Stimulated activated CD4-positive, alpha-beta T cell treated with anti-CD3 and anti-CD28 coated beads, Interleukin-2, amount 100 ng/mL, for 48 hours (primary cell): ENCODE measurements around the gene FGD2.

Experiments used
- DNase-seq, 2 donors: peaks; one replicate each; pipeline ENCODE4 v3.0.0-alpha.2; 2020

FGD2 gene

DNA sequence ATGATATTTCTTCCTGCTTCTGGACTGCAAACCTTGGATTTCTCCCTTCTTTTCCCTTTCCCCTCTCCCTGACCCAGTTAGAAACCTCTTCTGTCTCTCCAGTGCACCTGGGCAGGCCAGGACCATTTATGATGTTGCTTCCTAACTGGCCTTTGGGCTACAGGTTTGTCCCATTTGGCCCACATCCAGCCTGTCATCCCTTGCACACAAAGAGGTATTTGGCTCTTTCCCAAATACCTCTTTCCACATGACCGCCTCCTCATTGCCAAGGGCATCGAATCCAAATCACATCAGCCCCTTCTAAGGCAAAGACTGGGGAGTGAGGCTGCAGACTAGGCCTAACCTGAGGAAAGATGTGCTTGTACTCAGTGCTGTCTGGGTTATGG lies 13.6 kb downstream of the FGD2 start:
- no peak for DNase-seq

- DNase-seq, result no peak
Measured at GRCh38 chr6:37020381-37020780, 14.9 kb downstream of the FGD2 start.

DNA sequence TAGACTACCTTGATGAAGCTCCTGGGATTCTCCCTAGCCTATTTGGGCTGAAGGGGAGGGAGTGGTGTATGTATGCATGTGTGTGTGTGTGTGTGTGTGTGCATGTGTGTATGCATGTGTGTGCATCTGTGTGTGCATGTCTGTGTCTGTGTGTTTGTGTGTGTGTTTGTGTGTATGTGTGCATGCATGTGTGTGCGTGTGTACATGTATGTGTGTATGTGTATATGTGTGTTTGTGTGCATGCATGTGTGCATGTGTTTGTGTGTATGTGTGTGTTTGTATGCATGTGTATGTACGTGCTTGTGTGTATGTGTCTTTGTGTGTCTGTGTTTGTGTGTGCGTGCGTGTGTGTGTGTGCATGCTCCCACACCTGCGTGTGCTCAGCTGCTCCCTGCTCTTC lies 15.4 kb downstream of the FGD2 start:
- DNase-seq, result no peak

DNA sequence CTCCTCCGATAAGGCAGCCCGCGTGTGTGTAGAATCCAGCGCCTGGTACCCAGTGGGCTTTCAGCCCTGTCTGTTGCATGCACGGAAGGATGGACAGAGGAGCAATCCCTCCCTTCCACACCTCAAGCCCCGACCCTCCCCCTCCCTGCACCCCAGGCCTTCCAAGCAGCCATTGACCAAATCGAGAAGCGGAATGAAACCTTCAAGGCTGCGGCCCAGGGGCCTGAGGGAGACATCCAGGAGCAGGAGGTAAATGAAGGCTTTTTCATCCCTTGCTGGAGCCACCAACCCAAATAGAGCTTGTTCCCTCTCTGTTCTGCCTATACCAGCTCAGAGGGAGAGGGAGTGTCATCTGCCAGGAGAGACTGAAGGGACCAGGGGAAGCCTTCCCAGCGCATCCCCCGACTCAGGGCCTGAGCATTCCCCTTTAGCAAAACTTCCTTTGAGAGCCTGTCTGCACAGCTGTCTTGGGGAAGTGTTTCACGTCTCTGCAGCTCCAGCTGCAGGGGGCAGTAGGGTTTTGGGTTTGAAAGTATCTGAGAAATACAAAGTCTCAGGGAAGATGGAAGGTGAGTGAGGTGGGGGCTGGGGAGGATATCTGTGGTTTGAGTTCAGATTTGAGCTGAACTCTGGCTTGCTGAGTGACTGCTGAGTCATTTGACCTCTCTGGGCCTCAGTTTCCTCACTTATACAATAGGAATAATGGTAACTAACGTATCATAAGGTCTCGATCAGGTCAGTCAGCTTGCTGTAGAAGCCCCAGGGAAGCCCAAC lies 16.1 kb downstream of the FGD2 start:
- DNase-seq, result peak; percentile 54 to 60

- DNase-seq, result no peak
Measured at GRCh38 chr6:37022135-37022863, 16.8 kb downstream of the FGD2 start.

DNA sequence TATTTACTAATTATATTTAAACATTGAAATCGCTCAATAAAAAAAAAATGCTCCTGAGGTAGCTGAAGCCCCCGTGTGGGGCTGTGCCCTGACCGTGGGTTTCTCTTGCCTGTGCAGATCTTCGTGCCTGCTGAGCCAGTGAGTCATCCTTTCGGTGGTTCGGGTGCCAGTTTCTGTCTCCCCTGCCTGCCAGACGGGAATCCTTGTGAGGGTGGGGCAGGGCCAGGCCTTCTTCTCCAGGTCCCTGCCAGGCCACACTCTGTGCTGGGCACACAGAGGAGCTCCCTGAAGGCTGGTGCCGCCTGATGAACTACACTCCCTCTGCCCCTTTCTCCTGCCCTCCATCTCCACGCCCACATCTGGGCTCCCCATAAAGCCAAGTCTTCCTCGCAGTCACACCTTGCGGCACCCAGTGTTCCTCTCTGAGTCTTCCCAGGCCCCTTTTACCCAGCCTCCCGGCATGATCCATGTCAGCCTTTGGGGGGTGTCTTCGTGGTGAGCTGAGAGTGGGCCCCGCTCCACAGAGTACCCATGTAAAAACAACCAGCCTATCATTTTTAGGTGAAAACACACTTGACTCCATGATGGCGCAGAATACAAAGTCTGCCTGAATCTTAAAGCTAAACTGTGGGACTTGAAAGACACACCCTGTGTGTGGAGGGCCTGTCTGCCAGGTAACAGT lies 19.3 kb downstream of the FGD2 start:
- peak in 1 of 2 donors; percentile 53 for DNase-seq

GRCh38 chr6:37025621-37026466 lies 20.4 kb downstream of the FGD2 start:
- DNase-seq, result no peak

DNA sequence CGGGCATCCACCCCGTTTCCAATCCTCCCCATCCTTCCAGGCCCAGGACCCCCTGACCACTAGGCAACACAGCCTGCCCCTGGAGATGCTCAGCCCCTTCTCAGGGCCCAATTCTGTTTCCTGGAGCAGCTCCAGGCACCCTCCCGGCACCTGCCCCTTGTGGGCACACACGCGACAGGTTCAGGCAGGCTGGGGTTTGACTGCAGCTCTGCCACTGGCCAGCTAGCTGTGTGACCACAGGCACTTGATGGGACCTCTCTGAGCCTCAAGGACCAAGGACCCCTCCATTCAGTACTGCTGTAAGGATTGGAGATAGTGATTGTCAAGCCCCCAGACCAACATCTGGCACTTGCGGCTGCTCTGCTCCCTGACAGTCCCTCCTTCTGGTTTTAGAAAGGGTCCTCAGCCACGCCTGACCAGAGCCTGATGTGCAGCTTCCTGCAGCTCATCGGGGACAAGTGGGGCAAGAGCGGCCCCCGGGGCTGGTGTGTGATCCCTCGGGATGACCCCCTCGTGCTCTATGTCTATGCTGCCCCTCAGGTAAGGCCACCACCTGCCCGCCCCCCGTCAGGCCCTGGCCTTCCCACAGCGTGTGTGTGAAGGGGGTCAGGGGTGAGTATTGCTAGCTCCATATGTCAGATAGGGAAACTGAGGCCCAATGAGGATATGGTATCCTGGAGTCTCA lies 21.7 kb downstream of the FGD2 start:
- no peak for DNase-seq

DNA sequence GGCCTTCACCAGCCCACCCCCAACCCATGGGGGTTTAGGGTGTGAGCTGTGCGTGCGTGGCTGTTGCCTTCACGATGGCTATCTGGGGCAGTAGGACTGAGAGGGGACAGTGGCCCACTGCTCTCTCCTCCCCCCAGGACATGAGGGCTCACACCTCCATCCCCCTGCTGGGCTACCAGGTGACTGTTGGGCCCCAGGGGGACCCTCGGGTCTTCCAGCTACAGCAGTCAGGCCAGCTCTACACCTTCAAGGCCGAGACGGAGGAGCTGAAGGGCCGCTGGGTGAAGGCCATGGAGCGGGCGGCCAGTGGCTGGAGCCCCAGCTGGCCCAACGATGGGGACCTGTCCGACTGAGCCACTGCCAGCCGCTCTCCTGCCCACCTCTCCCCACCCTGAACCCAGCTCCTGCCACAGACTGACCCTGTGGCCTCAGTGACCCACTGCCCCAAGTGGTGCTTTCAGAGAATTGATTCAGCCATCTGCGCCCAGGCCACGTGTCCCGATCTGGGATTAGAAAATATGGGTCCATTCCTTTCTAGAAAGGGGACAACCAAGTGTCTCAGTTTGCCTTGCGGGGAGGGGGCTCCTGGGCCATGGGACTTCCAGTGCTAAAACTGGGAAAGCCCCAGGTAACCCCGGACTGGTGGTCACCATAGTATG lies 22.5 kb downstream of the FGD2 start:
- DNase-seq, result no peak

- peak in 1 of 2 donors; percentile 50 for DNase-seq
Measured at GRCh38 chr6:37029249-37029971, 24.0 kb downstream of the FGD2 start.

DNA sequence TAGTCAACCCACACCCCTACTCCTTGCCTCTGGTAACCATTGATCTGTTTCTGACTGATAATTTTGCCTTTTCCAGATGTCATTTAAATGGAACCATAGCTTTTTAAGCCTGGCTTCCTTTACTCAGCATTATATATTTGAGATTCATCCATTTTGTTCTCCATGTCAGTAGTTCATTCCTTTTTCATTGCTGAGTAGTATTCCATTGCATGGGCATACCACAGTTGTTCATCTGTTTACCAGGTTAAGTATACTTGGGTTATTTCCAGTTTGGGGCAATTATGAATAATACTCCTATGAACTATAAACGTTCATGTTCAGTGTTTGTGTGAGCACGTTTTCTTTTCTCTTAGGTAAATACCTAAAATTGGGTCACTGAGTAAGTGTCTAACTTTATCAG lies 25.1 kb downstream of the FGD2 start:
- no peak for DNase-seq

DNA sequence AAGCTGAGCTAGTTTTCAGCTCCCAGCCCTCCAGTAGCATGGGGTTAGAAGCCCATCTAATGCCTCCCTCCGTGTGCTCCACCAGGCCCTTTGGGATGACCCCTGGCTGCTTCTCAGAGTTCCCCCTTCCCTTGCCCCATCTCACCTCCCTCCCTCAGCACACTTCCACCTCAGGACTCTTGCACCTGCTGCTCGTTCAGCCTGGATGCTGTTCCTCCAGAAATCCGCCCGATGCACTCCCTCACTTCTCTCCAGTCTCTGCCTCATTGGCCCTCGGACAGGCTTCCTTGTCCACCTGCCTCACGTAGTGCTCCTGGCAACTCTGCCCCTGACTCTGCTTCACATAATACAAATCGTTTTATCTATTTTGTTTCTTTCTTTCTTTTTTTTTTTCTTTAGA lies 26.8 kb downstream of the FGD2 start:
- no peak for DNase-seq

DNA sequence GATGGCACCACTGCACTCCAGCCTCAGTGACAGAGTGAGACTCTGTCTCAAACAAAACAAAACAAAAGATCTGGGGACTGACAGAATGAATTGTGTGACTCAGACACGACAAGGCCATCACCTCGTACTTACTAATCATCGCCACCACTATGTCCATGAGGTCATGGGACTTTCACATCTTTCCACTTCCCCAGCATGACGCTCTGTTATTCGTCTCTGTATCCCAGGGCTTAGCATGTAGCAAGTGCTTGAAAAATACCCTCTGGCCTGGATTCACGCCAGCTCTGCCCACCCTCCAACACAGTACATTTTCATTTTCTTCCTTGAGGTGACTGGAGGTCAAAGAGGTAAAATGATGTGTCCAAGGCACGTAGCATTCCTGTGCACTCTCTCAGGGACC lies 27.8 kb downstream of the FGD2 start:
- peak; percentile 41 to 44 for DNase-seq

GRCh38 chr6:37033819-37034795 lies 28.7 kb downstream of the FGD2 start:
- no peak for DNase-seq

- DNase-seq, result no peak
Measured at GRCh38 chr6:37036146-37036545, 30.7 kb downstream of the FGD2 start.

GRCh38 chr6:37038292-37039198 lies 33.1 kb downstream of the FGD2 start:
- no peak for DNase-seq

DNA sequence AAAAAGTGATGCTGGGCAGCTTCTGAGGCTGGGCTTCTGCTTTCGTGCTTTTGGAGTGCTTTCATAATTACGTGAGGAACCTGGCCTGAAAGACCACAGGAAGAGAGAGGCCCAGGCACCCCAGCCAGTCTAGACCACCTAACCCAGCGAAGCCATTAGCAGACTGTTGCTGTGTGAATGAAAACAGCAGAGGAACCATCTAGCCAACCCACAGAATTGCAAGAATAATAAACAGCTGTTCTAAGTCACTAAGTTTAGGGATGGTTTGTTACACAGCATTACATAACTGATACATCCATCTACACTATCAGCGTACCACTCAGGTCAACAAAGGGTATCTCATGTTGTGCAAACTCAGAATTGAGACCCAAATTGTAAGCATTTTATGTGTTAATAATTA lies 34.5 kb downstream of the FGD2 start:
- DNase-seq, result no peak

GRCh38 chr6:37041521-37041920 lies 36.1 kb downstream of the FGD2 start:
- no peak for DNase-seq

GRCh38 chr6:37042150-37042549 lies 36.7 kb downstream of the FGD2 start:
- DNase-seq, result no peak
